GM18861 (cell line): Measurements from ENCODE around the gene SPATA33.

Source experiments
- ATAC-seq: cut with Tn5 transposase; IDR thresholded peaks from one replicate; pipeline ENCODE4 v1.9.1; 2021; ENCODE audit not compliant: unreplicated experiment

The SPATA33 gene

GRCh38 chr16:89657442-89658220 lies at the start of gene SPATA33, which contains the start of gene CHMP1A:
Gene SPATA33 (plus strand): TSS chr16:89657836. CDS start chr16:89657912, 76 bp downstream.
Gene CHMP1A (minus strand): TSS chr16:89657708. CDS start chr16:89657588, 120 bp downstream.
- ATAC-seq, result peak; percentile 83

GRCh38 chr16:89607937-89608740 lies 49.5 kb upstream of the SPATA33 start:
- no peak for ATAC-seq

GRCh38 chr16:89610108-89610453 lies 47.6 kb upstream of the SPATA33 start:
- ATAC-seq, result no peak

- ATAC-seq, result no peak
These were observed 45.0 kb upstream of the SPATA33 start for GRCh38 chr16:89612415-89613166.

- no peak for ATAC-seq
These were observed 44.2 kb upstream of the SPATA33 start, which contains the start of gene DPEP1 for GRCh38 chr16:89613231-89613953. Gene DPEP1 (plus strand): TSS chr16:89613642. CDS start chr16:89630411, 16,769 bp downstream.

- no peak for ATAC-seq
These were observed 43.6 kb upstream of the SPATA33 start for GRCh38 chr16:89613954-89614459.

- ATAC-seq, result no peak
These were observed 42.5 kb upstream of the SPATA33 start for GRCh38 chr16:89615176-89615575.

GRCh38 chr16:89615596-89616090 lies 42.0 kb upstream of the SPATA33 start:
- no peak for ATAC-seq

GRCh38 chr16:89616623-89617022 lies 41.0 kb upstream of the SPATA33 start:
- no peak for ATAC-seq

GRCh38 chr16:89617036-89617435 lies 40.6 kb upstream of the SPATA33 start:
- no peak for ATAC-seq

GRCh38 chr16:89618109-89618998 lies 39.3 kb upstream of the SPATA33 start:
- no peak for ATAC-seq

GRCh38 chr16:89619840-89620239 lies 37.8 kb upstream of the SPATA33 start:
- ATAC-seq, result no peak

- no peak for ATAC-seq
These were observed 37.2 kb upstream of the SPATA33 start for GRCh38 chr16:89620406-89620841.

- no peak for ATAC-seq
These were observed 36.4 kb upstream of the SPATA33 start for GRCh38 chr16:89621136-89621697.

GRCh38 chr16:89621698-89622409 lies 35.8 kb upstream of the SPATA33 start:
- no peak for ATAC-seq

- ATAC-seq, result no peak
These were observed 34.0 kb upstream of the SPATA33 start for GRCh38 chr16:89623511-89624261.
